ENCODE data around the gene COMMD1. TPM values are rescaled to one million over a fixed set of nuclear protein-coding genes. Genes with fewer than 3 reads are reported as not detected.

The COMMD1 gene
- total RNA-seq, 4 donors from 2014 or later: 8.5 to 80.7 (median 48.2) TPM

DNA sequence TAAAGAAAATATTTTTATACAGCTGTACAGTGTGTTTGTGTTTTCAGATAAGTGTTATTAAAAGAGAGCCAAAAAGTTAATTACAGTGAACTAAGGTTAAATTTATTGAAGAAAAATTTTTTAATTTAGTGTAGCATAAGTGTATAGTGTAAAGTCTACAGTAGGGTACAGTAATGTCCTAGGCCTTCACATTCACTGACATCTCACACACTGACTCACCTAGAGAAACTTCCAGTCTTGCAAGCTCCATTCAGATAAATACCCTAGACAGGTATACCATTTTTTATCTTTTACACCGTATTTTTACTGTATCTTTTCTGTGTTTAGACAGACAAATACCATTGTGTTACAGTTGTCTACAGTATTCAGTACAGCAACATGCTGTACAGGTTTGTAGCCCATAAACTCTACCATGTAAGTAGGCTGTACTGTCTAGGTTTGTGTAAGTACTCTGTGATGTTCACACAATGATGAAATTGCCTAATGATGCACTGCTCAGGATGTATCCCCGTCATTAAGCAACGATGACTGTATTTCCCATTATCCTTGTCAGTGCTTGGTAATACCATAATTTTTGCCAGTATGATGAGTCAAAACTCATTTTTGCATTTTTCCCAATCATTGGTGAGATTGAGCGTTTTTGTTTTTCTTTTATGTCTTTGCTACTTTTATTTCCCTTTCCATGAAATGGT lies 242.3 kb downstream of the COMMD1 start:
- H3K4me3 ChIP-seq: no peak overlapping the region
- no peak for DNase-seq
- no peaks in the 10 kb centered on the region for H3K4me1 ChIP-seq
- TF ChIP-seq, protein P1, sequence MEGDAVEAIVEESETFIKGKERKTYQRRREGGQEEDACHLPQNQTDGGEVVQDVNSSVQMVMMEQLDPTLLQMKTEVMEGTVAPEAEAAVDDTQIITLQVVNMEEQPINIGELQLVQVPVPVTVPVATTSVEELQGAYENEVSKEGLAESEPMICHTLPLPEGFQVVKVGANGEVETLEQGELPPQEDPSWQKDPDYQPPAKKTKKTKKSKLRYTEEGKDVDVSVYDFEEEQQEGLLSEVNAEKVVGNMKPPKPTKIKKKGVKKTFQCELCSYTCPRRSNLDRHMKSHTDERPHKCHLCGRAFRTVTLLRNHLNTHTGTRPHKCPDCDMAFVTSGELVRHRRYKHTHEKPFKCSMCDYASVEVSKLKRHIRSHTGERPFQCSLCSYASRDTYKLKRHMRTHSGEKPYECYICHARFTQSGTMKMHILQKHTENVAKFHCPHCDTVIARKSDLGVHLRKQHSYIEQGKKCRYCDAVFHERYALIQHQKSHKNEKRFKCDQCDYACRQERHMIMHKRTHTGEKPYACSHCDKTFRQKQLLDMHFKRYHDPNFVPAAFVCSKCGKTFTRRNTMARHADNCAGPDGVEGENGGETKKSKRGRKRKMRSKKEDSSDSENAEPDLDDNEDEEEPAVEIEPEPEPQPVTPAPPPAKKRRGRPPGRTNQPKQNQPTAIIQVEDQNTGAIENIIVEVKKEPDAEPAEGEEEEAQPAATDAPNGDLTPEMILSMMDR (IDR thresholded peaks at IDR 0.05): no peak
- no peak for TF ChIP-seq POLR2A (IDR thresholded peaks at IDR 0.05)
- H3K27ac ChIP-seq: no peak overlapping the region
- no peaks in the 10 kb centered on the region for H3K9me3 ChIP-seq
- intact Hi-C loops (cut with DNase I; ENCODE audit: low total_unique reads): no loop called here
- no peaks in the 10 kb centered on the region for H3K36me3 ChIP-seq
- no peaks in the 10 kb centered on the region for H3K27me3 ChIP-seq

DNA sequence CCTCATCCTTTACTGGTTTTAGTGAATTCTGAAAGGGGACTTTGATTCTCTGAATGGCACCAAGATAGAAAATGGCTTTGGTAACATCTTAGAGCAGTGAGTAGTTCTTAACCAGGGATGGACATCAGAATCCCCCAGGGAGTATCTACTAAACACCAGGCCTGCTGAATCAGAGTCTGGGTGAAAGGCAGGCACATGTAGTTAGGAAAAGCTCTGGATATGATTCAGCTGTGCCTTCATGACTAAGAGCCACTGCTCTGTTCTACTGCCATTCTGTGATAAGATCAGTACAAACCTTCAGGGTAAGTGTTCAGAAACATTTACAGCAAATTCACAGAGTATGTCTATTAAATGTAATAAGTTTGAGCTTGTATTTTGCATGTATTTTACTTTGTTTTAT lies 244.2 kb downstream of the COMMD1 start:
- TF ChIP-seq, protein P1 (IDR thresholded peaks at IDR 0.05): no peak
- TF ChIP-seq POLR2A (IDR thresholded peaks at IDR 0.05): no peak
- H3K27me3 ChIP-seq: no peaks in the 10 kb centered on the region
- intact Hi-C loops (cut with DNase I; ENCODE audit: low total_unique reads): no loop called here
- H3K4me1 ChIP-seq: no peaks in the 10 kb centered on the region
- no peaks in the 10 kb centered on the region for H3K9me3 ChIP-seq
- H3K36me3 ChIP-seq: no peaks in the 10 kb centered on the region
- no peak for DNase-seq
- H3K4me3 ChIP-seq: no peak overlapping the region
- H3K27ac ChIP-seq: no peak overlapping the region

DNA sequence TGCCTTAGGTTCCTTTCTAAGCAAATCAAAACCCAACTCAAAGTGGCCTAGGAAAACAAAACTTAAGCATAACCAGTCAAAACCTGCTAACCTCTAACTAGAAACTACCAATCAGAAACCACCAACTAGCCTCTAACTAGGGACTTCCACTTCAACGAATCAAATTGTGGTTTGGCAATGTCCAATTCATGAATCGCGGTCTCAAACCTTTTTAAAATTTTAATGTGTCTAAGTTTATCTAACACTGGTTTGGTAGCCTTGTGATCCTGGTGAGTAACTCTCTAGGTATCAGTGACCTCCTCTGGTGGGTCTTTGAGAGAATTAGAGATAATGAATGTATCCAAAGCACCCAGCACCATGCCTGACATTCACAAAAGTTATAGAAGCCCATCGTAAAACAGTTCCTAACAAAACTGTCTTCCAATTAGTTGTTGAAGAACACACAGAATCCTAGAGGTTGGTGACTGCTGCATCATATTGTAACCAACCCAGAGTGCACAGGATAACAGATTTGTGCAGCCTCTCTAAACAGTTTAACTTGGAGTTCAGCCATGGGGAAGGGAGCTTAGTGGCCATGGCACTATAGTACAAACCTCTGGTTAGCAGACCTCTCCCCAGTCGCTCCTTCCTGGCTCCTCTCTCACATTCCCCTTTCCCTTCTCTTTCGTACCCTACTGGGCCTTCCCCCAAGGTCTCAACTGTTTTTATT lies 245.3 kb downstream of the COMMD1 start:
- Histone ChIP-seq H3K27me3 (no peaks in the 10 kb centered on the region), H3K36me3 (no peaks in the 10 kb centered on the region), H3K9me3 (no peaks in the 10 kb centered on the region), H3K4me1 (no peaks in the 10 kb centered on the region), H3K27ac (no peak overlapping the region), H3K4me3 (no peak overlapping the region)
- no peak for DNase-seq
- intact Hi-C loops (cut with DNase I; ENCODE audit: low total_unique reads): no loop called here
- no peak for TF ChIP-seq POLR2A (IDR thresholded peaks at IDR 0.05)
- TF ChIP-seq, protein P1 (IDR thresholded peaks at IDR 0.05): no peak

DNA sequence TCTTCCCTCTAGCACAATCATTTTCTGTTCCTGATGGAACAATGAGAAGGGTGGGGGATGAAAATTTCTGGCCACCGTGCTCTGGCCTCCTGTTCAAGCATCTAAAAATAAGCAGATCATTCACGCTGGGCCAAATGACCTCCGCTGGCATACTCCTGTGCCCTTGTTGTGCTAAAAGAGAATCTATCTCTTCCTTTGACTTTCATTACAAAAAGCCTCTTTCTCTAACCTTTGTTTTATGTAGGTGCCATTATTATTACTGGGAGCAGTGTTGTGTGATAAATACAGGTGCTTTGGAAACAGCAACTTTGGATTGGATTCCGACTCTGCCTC lies 245.8 kb downstream of the COMMD1 start:
- no peak for TF ChIP-seq POLR2A (IDR thresholded peaks at IDR 0.05)
- TF ChIP-seq, protein P1 (IDR thresholded peaks at IDR 0.05): no peak

DNA sequence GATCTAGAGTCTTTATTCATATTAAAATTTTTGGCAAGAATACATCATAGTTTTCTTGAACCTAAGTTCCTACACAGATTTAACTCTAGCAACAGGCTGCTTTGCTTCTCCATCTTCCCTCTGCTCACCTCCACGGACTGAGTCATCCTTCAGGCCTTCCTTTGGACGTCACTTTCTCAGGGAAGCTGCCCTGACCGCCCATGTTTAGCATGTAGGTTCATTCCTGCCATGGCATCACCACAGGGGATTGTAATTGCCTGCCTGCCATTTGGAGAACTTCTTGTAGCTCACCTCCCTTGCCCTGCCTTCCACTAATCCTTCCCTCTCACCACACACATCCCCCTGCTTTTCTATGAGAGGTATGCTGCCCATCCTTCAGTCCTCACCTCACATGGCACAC lies 246.5 kb downstream of the COMMD1 start:
- no peak for DNase-seq
- no peaks in the 10 kb centered on the region for H3K9me3 ChIP-seq
- no peaks in the 10 kb centered on the region for H3K36me3 ChIP-seq
- no peaks in the 10 kb centered on the region for H3K4me1 ChIP-seq
- no peaks in the 10 kb centered on the region for H3K27me3 ChIP-seq
- no peak overlapping the region for H3K4me3 ChIP-seq
- H3K27ac ChIP-seq: no peak overlapping the region
- intact Hi-C loops (cut with DNase I; ENCODE audit: low total_unique reads): no loop called here
- TF ChIP-seq, protein P1 (IDR thresholded peaks at IDR 0.05): no peak
- no peak for TF ChIP-seq POLR2A (IDR thresholded peaks at IDR 0.05)

More for the DNA sequence above, 245.8 kb downstream of the COMMD1 start:
- no peak overlapping the region for H3K4me3 ChIP-seq
- no peak for DNase-seq
- H3K27me3 ChIP-seq: no peaks in the 10 kb centered on the region
- no peaks in the 10 kb centered on the region for H3K4me1 ChIP-seq
- H3K27ac ChIP-seq: no peak overlapping the region
- intact Hi-C loops (cut with DNase I; ENCODE audit: low total_unique reads): no loop called here
- H3K36me3 ChIP-seq: no peaks in the 10 kb centered on the region
- H3K9me3 ChIP-seq: no peaks in the 10 kb centered on the region

All from uterus (tissue), 4 donors.